Testis (tissue), 3 donors: ENCODE results near the gene ABCB9. TPM values are rescaled to one million over a fixed set of nuclear protein-coding genes. Genes with fewer than 3 reads are reported as not detected.

Experiments
- DNase-seq: peaks from one replicate; pipeline ENCODE4 v3.0.0-alpha.2; 2019
- H3K27ac ChIP-seq, 2 donors: fragments of 200-600 bp; sonication (generic); one replicate each; pipeline ENCODE4 v1.5.1; 2019
- H3K27me3 ChIP-seq: fragments of 200-600 bp; sonication (generic); one replicate; pipeline ENCODE4 v1.5.1; 2019
- H3K36me3 ChIP-seq: fragments of 200-600 bp; sonication (generic); one replicate; pipeline ENCODE4 v1.5.1; 2017; ENCODE audit warnings: low read depth; ENCODE audit errors: missing control alignments
- H3K4me1 ChIP-seq: fragments of 200-600 bp; sonication (generic); one replicate; pipeline ENCODE4 v1.5.1; 2019
- H3K4me3 ChIP-seq, 2 donors: fragments of 200-600 bp; sonication (generic); one replicate each; pipeline ENCODE4 v1.5.1; 2017 to 2019
- H3K9me3 ChIP-seq: fragments of 200-600 bp; sonication (generic); one replicate; pipeline ENCODE4 v1.5.1; 2017
- CTCF ChIP-seq, 3 experiments: fragments of 450-650 bp in 2 of 3; fragments of 200-600 bp in 1 of 3; sonication (generic) in 1 of 3; IDR thresholded peaks; one replicate each; pipeline ENCODE4 v1.5.1; 2016 to 2019; ENCODE audit warnings: antibody characterized with exemption in 3 of 3, mild to moderate bottlenecking in 2 of 3, moderate library complexity in 1 of 3
- POLR2A ChIP-seq: fragments of 450-650 bp; IDR thresholded peaks from one replicate; pipeline ENCODE4 v1.6.1; 2017; ENCODE audit warnings: antibody characterized with exemption, mild to moderate bottlenecking, moderate library complexity
- WGBS, 2 donors: methylation state at CpG; one replicate each; pipeline ENCODE4 v1.1.5; 2018; 5-methylcytosine and 5-hydroxymethylcytosine counted together
- intact Hi-C: fragments of 100-400 bp; cut with DNase I; formaldehyde crosslinking; loops from one replicate; pipeline ENCODE4 v1.15.1; 2023; ENCODE audit warnings: low total_unique reads
- polyA plus RNA-seq: library from polyadenylated mRNA; stranded (reverse); fragments of 350-450 nt; fragmentation: Illumina TruSeq; extraction: RNeasy Lipid Tissue Mini Kit (QIAGEN cat#74804); gene quantifications from one replicate; pipeline ENCODE4 v1.2.3, GENCODE V29; 2014; ENCODE audit warnings: low read depth, low replicate concordance; ENCODE audit not compliant: insufficient read depth
- total RNA-seq, 2 donors: library from RNA; depleted of rRNA; stranded (reverse); fragments of >200 nt; gene quantifications; one replicate each; pipeline ENCODE4 v1.2.3, GENCODE V29; 2016

Gene ABCB9
- total and polyA plus RNA-seq, 3 donors from 2014 or later = 41.6 to 82.8 (median 75.3) TPM

GRCh38 chr12:122886851-122887818, 79.1 kb downstream of the ABCB9 start:
- no peaks in the 10 kb centered on the region for H3K27me3 ChIP-seq
- H3K27ac ChIP-seq = peak overlapping the region; percentile 71 to 80
- no peaks in the 10 kb centered on the region for H3K36me3 ChIP-seq
- 65 to 67% methylated on average over 10 of the region's 10 CpGs for WGBS, 2 donors
- peaks cover 36% of the 10 kb centered on the region for H3K4me1 ChIP-seq
- TF ChIP-seq CTCF (IDR thresholded peaks at IDR 0.05) (no peak), POLR2A (no peak)
- no peaks in the 10 kb centered on the region for H3K9me3 ChIP-seq
- intact Hi-C loops = no loop called here
- no peak for DNase-seq
- H3K4me3 ChIP-seq = no peak overlapping the region

- Histone ChIP-seq H3K27me3 (no peaks in the 10 kb centered on the region), H3K27ac (peak overlapping the region in 1 of 2 donors; percentile 10), H3K9me3 (no peaks in the 10 kb centered on the region), H3K4me3 (no peak overlapping the region), H3K4me1 (peaks cover 30% of the 10 kb centered on the region), H3K36me3 (no peaks in the 10 kb centered on the region)
- DNase-seq = no peak
- TF ChIP-seq POLR2A (no peak), CTCF (IDR thresholded peaks at IDR 0.05) (no peak)
- WGBS, 2 donors = 91 to 94% methylated on average over 8 of the region's 8 CpGs
- intact Hi-C loops = no loop called here
Measured at GRCh38 chr12:122886161-122886560, 80.1 kb downstream of the ABCB9 start.

- no peak for TF ChIP-seq POLR2A
- TF ChIP-seq CTCF (IDR thresholded peaks at IDR 0.05) = no peak
- DNase-seq = no peak
- intact Hi-C loops = no loop called here
- no peak overlapping the region for H3K4me3 ChIP-seq
- H3K4me1 ChIP-seq = peaks cover 39% of the 10 kb centered on the region
- no peaks in the 10 kb centered on the region for H3K9me3 ChIP-seq
- 74 to 75% methylated on average over 4 of the region's 4 CpGs for WGBS, 2 donors
- H3K27me3 ChIP-seq = no peaks in the 10 kb centered on the region
- no peaks in the 10 kb centered on the region for H3K36me3 ChIP-seq
- no peak overlapping the region for H3K27ac ChIP-seq
Measured at GRCh38 chr12:122884860-122885259, 81.4 kb downstream of the ABCB9 start.

GRCh38 chr12:122884091-122884826, 82.0 kb downstream of the ABCB9 start:
- WGBS, 2 donors = 69 to 78% methylated on average over 6 of the region's 6 CpGs
- H3K36me3 ChIP-seq = no peaks in the 10 kb centered on the region
- H3K4me3 ChIP-seq = no peak overlapping the region
- H3K9me3 ChIP-seq = no peaks in the 10 kb centered on the region
- no peak overlapping the region for H3K27ac ChIP-seq
- no peak for DNase-seq
- no peak for TF ChIP-seq CTCF (IDR thresholded peaks at IDR 0.05)
- TF ChIP-seq POLR2A = no peak
- no peaks in the 10 kb centered on the region for H3K27me3 ChIP-seq
- peaks cover 41% of the 10 kb centered on the region for H3K4me1 ChIP-seq
- intact Hi-C loops = no loop called here
